NCI-H1105 treated with DMSO at 0.1 percent for 48 hours (cell line): ENCODE data around the gene CEP95.
A peak's percentile ranks its signal among the peaks of the same experiment; 100 is the strongest.
"Not testable (repeated sequence)": the region's sequence is repeated elsewhere in the genome, so short reads cannot be mapped to it uniquely, and the experiment has no call there.

Source experiments
- DNase-seq: peaks from one replicate; lab custom pipeline; 2025; lab: John Stamatoyannopoulos, UW

CEP95 gene

DNA sequence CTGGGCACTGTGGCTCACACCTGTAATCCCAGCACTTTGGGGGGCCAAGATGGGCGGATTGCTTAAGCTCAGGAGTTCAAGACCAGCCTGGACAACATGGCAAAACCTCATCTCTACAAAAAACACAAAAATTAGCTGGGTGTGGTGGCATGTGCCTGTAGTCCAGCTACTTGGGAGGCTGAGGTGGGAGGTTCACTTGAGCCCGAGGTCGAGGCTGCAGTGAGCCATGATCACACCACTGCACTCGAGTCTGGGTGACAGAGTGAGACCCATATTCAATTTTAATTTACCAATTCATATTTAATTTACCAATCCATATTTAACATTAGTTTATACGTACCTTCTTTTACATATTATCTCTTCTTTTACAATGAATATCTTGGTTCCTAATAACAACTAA is 11.5 kb upstream of the CEP95 start:
- not testable (repeated sequence) for DNase-seq

DNA sequence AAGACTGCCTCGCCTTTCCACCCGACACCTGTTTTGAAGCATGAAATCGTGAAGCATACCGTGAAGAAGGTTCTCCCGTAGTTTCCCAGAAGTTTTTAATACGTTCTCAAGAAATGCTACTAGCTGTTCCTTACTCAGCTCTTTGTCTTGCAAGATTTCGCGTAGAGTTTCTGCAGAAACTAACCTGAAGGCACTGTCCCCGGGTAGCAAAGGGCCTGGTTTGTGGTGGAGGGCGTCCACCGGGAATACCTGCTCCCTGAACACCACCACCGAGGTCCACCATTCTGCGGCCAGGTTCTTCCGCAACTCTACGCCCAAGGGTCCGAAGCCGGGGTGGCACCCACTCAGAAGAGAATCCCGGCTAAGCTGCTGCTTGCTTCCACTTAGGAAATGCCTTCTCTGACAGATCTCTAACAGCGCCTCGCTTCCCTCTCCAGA is 10.4 kb upstream of the CEP95 start:
- no peak for DNase-seq

DNA sequence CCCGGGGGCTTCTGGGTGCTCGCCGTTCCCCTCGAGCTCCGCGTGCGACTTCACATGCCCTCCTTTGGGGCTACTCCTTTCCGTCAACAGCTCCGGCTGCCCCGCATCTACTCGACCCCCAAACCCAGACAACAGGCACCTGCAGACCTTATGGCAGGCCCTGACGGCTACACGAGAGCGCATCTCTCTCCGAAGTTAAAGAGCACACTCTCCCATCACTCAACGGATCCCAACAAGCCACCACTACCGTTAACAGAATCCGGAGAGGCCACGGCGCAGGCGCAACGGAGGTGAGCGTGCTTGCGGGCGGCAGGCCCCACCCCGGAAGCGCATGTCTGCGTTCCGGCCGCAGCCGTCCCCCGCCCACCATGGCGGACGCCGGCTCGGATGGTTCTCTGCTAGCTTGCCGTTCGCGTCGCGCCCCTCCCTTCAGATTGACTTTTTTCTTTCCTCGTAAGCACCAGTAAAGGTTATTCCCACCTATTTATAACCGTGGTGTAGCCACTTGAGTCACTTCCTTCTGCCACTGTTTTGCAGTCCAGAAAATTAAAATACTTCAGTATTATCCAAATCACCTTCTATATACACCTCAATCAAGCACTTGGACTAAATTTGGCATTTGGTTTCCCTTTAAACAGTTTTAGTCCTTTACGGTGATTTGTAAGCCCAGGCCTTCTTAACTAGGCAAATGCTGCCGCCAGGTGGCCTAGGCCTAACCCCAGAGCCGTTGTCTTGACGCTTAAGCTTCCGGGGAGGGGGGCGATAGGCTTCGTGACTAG is 9.8 kb upstream of the CEP95 start, which contains the start of gene POLG2:
POLG2 (minus strand) TSS at position 269 of the 779 bp plus-strand sequence; CDS start at position 183, 86 bp downstream.
- DNase-seq, result peak; percentile 86

DNA sequence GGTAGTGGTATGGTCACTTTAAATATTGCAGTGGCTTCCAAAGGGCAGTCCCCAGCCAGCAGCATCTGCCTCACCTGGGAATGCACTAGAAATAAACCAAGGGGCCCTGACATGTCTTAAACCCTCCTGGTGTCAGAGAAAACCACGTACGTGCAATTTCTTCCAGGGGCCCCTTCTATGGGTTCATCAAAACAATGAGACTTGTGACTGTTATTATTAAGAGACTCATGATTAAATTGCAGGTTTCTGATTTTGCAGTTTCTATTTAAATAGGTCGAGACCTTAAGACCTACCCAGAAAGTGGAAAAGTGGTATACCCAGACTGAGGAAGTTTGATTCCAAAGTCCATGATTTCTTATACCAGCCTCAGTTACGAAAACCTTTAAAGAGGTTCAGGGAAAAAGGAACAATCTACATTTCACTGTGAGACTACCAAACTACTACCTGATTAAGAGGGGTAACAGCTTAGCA is 9.2 kb upstream of the CEP95 start:
- no peak for DNase-seq

DNA sequence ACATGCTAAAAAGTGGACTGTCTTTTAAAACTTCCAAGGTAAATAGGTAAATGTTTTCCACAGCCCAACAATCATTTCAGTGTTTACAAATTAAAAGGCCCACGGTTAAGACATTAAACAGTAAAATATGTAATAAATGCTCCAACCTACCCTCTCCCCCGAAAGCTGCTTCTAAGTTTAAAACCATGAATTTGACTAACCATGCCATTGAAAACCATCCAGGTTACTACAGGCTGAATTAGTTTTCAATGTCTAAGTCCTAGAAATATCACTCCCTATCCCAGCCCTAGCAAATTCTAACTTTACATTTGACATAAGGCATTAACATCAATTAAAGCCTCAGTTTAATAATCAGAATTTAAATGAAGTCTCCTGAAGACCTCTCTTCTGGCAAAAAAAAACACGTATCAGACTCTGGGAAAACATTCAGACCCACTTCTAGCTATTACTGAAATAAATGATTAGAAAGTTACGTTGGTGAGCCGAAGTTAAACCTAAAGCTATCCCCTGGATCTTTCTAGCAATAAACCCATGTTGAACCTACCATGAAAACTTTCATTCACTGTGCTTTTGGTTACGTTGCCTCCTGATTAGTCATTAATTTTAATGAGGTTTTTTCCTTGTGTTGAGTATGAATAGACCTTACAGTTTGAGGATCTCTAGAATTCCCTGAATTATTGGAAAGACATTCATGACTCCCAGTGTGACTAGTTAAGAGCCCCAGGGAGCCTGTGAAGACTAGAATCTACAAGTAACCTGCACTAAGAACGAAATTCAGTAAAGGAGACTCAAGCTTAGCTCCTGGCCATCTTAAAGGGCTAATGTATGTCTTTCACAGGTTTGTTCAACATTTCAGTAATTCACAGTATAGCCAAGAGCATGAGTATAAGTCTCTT is 8.2 kb upstream of the CEP95 start:
- peak; percentile 23 for DNase-seq

DNA sequence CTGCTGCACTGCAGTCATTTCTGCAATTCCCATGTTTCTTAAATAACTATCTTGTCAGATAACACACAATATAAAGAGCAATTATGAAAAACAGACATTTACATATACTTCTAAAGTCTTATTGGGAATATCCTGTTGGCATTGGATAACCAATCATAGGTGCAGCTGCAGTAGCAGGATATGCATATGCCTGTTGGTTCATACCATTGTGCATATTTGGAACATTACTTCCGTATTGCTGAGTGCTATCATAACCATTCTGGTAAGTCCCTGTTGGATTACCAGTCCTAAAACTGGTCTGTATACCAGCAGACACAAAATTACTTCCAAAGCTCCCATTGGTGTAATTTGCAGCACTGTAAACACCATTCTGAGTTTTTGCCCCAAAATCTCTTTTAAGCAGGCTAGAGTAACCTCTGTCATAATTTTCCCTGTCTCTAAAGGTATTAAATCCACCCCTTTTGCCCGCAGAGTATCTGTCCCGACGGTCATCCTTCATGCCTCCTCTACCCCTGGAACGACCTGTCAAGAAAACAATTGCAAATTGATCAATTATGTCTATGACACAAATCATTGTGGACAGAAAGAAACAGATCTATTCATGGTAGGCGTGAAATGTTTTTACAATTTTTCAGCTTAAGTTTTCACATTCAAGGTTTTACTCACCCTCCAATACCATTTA is 6.8 kb upstream of the CEP95 start:
- DNase-seq, result no peak

DNA sequence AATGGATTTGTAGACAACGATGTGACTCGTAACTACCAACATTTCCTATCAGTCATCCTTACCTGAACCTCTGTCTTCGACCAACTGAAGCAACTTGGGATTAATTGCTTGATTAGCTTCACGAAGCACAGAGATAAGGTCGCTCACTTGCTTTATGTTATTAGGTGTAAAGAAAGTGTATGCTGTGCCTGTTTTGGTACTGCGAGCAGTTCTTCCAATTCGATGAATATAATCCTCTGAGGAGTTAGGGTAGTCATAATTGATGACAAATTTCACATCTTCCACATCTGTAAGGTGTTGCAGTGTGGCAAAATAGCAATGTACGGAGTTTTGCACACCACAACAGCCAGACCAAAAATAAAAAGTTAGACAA is 6.3 kb upstream of the CEP95 start:
- no peak for DNase-seq

DNA sequence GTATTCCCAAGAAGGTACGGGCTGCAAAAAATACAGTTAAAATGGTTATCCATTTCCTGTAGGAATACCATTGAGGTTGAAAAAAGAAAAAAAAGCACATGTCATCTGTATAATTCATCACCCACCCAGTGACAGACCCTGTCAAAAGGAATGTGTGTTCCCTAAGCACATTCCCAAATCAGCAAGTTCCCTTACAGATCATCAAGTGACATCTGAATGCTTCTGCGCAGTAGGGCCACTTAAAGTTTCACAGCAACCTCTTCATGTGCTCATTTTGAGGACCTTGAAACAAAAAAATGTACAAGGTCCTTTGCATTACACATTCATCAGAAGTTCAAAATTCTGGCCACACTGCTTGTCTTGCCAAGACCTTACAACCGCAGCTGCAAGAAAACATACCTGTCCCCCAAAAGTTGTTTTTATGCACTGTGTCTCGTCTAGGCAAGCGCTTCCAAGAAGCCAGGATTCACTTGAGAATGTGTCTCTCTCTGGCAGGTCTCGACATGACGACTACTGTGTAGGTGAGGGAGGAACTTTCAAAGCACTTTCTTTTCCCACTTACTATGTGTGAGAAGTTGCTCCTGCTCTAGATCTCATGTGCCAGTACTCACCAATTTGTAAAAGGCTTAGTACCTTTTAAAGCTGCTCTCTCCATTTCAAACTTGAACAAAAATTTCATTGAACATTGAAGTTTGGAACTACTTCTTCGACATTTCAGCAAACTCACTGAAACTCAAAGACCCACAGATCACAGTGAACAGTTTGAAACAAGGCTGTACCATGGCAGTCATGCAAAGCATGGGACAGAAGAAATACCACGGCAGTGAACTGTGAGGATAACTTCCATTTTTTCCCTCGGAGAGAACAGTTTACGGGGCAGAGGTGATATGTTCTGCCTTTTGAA is 5.7 kb upstream of the CEP95 start:
- no peak for DNase-seq

DNA sequence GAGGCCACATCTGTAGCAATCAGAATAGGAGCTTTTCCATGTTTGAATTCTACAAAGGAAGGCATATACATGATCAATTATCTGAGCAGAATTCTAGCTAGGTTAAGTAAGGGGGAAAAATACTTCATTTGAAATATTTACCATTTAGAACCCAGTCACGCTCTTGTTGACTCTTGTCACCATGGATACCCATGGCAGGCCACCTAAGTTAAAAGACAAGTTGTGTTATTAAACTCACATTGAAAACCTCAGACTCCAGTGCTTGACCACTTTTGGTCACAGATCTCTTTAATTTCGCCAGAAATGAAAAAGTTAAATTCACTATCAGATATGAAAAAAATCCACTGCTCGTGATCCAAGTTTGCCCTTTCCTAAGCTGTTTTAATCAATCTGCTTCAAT is 4.8 kb upstream of the CEP95 start:
- no peak for DNase-seq

DNA sequence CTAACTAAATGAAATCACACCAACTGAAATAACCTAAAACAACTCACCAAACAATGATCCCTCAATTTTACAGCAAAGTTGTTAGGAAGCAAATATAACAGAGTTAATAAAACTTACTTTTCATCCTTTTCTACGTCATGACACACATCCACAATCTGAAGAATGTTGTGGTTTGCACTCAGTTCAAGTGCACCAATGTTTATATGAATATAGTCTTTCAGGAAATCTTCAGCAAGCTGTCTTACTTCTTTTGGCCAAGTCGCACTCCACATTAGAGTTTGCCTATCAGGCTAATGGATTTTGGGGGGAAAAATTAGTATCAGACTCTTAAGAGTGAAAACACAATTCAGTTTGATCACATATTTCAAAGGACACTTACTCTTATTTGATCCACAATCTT is 4.0 kb upstream of the CEP95 start:
- no peak for DNase-seq

DNA sequence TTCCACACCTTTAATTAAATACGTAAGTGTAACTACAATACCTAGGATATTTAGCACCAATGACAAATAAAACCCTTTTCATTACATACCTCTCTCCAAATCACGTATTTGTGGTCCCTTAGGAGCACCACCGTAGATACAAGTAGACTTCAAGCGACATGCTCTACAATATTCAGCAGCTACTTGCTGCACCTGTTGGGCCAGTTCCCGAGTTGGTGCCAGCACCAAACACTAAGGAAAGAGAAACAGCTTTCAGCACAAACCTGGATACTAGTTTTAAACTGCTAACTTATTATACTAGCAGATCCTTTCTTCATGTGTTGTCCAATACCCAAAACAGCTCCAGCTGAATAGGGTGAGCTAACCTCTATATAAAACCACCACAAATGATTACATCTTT is 3.4 kb upstream of the CEP95 start:
- DNase-seq, result no peak

DNA sequence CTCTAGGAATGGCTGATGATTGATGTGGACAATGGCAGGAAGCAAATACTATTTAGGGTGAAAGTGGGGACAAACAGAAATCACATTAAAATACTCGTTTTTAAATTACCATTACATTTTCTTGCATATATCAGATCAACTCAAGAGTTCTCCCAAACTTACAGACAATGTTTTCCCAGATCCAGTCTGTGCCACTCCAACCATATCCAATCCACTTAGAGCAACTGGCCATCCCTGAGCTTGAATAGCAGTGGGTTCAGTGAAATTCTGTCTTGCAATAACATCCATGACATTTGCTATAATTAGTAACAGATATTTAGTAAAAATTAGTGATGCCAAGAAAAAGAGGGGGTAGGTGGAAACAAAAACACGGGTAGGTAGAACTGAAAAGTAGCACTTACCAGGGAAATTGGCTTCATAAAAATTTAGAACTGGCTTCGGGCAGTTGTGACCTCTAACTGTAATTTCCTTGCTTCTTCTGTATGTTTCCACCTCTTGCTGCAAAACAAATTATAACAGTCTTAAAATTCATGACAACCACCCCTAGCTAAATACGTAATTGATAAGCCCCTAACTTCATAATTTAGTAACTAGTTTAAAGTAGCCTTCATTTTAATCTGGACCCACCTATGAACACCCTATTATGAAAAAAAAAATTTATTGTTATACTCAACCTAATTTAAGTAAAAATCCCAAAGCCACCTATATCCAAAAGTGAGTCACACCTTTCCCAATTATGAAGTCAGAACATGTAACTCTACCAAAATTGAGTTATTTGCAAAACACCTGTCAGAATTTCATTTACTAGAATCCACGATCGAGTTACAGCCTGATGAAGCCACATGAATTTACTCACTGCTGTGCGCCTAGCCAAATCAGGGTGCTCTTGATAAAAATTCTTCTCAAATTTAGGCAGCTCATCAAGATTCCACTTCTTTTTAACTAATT is 2.7 kb upstream of the CEP95 start:
- no peak for DNase-seq

DNA sequence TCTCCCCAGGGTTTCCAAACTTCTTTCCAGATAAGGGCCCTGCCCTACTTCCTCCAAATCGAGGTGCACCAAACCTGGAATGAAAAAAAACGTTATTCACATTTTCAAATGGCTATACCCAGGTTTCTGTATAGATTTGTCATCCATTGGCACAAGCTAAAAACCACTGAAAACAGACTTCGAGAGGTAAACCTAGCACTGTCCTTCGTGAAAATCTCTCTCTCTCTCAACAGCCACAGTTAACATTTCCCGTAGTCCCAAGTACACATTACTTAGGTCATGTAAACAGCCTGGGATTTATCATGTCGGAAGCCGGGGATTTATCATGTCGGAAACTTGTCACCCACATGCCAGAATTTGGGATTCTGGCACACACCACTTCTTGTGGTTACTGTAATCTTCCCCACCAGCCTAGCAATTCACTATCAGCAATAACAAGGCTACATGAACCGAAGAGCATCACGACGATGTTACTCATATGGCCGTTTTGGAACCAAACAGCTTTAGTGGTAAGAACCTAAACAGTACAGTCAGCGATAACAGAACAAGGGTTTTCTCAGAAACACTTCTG is 1.9 kb upstream of the CEP95 start:
- no peak for DNase-seq

DNA sequence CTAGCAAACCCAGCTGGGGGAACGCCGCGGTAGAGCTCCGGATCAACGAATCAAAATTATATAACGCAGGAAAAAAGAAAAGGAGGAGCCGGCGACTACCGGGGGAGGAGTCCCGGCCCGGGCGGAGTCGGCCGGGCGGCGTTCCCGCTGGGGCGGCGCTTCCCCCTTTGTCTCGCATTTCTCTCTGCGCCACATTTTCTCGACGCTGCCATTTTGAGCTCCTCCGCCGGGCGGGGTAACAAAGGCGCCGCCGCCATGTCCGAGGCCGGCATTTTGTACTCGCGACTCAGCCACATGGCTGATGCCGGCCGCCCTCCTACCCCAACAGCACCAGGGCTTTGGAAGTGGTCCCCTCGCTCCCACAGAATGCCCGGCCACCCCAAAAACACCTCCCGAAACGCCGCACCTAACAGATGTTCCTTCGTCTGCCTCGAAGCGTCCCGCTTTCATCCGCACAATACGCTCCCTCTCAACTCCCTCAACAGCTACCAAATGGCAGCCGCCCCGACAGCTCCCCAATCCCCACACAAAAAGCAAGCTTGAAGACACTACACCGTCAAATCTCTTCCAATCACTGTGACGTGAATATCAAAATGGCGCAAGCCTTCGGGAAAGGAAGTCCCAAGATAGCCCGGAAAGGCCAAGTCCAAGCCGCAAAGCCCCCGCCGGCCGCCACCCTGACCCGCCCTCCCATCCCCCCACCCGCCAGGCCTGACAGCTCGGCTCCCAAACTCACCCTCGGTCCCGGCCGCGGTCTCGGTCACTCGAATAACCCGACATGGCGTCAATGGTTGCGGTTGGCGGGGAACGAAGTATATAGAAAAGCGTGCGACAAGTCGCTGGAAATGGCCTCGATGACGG is 1.2 kb upstream of the CEP95 start:
- DNase-seq, result peak; percentile 79

DNA sequence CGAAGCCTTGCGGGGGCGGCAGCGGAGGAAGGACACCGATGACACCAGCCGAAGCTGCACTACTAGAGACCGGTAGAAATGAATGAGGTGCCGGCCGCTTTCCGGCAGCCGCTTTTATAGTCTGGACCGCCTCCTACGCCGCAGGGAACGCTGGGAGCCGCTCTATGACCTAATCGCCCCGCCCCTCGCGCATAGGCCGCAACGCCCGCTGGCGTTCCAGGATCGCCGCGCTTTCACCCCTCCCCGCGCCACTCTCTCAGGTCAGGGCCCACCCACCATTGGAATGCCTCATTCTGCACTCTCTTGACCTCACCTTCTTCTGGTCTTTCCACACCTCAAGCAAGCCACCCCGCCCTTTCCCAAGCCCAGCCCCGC is 589 bp upstream of the CEP95 start, which contains the start of gene DDX5:
DDX5 (minus strand) TSS at position 89 of the 375 bp plus-strand sequence. CDS start 170 bp downstream, outside the sequence.
- DNase-seq, result peak; percentile 95

DNA sequence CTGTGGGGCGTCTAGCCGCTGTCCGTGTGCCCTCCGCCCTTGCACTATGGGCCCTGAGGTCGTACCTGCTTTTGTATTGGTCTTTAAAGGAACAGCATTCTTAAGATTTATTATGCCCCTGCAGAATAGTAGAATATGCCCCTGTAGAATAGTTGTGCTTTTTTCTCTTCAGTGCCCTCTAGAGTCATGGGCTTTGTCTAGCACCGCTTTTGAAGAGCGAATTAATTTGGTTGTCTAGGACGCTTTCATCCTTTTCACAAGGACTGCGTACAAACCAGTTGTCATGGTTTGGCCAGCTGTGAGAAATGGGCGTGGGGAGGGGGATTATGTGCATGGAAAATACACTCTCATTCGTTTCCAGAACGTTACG is 621 bp downstream of the CEP95 start:
- DNase-seq, result peak; percentile 75

DNA sequence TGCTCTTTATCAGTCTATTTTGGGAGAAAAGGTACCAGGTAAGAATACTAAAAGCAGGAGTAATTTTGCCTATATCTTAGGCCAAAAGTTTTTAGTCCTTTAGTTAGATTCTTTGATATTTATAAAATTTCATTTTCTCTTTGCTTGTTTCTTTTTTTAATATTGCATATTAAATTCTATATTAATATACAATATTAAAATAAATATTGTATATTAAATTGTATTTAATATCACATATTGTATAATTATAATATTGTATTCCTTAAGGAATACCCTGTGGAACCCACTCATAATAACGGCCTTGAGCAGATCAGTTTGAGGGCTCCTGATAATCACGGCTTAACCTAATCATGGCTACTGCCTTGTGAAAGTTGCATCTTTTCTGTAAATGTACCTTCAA is 1.9 kb downstream of the CEP95 start:
- DNase-seq, result no peak

DNA sequence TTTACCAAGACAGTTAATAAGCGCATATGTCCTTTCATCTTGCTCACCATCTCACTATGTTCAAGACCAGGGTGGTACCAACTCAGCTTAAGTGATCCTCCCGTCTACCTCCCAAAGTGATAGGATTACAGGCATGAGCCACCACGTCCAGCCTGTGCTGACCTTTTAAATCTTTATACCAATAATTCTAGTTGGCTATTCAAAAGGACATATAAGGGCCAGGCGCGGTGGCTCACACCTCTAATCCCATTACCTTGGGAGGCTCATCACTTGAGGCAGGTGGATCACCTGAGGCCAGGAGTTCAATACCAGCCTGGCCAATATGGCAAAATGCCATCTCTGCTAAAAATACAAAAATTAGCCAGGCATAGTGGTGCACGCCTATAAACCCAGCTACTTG is 2.4 kb downstream of the CEP95 start:
- DNase-seq, result no peak

DNA sequence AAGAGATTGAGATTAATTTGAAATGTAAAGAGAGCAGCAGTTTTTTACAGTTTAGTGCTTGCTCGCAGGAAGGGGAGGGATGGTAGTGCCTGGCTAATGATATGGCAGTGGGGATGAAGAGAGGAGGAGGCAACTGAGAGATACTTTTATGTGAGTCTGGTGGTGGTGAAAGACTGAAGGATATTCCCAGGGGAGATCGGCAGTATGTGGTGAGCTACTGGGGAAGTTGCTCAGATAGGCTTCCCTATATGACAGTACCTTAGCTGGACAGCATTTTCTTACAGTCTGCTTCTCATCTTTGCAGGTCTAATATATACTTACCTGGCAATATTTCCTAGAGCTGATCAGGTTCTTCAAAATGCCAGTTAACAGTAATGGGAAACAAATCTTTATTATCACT is 8.6 kb downstream of the CEP95 start:
- no peak for DNase-seq
